ENCODE results near the gene GRK5.

GRK5 gene

GRCh38 chr10:119278126-119278709, 70.8 kb downstream of the GRK5 start:
- no peak for DNase-seq

GRCh38 chr10:119279441-119279840, 72.1 kb downstream of the GRK5 start:
- DNase-seq: no peak

- no peak for DNase-seq
These were observed 74.3 kb downstream of the GRK5 start for GRCh38 chr10:119281581-119282071.

- no peak for DNase-seq
These were observed 75.1 kb downstream of the GRK5 start for GRCh38 chr10:119282446-119282845.

- DNase-seq: no peak
These were observed 76.0 kb downstream of the GRK5 start for GRCh38 chr10:119283387-119283786.

- no peak for DNase-seq
These were observed 76.4 kb downstream of the GRK5 start for GRCh38 chr10:119283818-119284217.

GRCh38 chr10:119284679-119285096, 77.3 kb downstream of the GRK5 start:
- no peak for DNase-seq

GRCh38 chr10:119285495-119286267, 78.3 kb downstream of the GRK5 start:
- no peak for DNase-seq

- DNase-seq: no peak
These were observed 79.1 kb downstream of the GRK5 start for GRCh38 chr10:119286516-119286915.

- no peak for DNase-seq
These were observed 79.7 kb downstream of the GRK5 start for GRCh38 chr10:119286983-119287633.

- DNase-seq: no peak
These were observed 81.2 kb downstream of the GRK5 start for GRCh38 chr10:119288574-119289001.

GRCh38 chr10:119289227-119289920, 82.0 kb downstream of the GRK5 start:
- DNase-seq: no peak

- DNase-seq: no peak
These were observed 83.1 kb downstream of the GRK5 start for GRCh38 chr10:119290301-119291048.

GRCh38 chr10:119291223-119291900, 84.0 kb downstream of the GRK5 start:
- peak; percentile 7 to 64 for DNase-seq

- DNase-seq: peak in 1 of 2 experiments; percentile 26
These were observed 85.8 kb downstream of the GRK5 start for GRCh38 chr10:119292968-119293760.

GRCh38 chr10:119296703-119297102, 89.3 kb downstream of the GRK5 start:
- DNase-seq: no peak

GRCh38 chr10:119297207-119297968, 90.0 kb downstream of the GRK5 start:
- no peak for DNase-seq

GRCh38 chr10:119298810-119299209, 91.4 kb downstream of the GRK5 start:
- no peak for DNase-seq

GRCh38 chr10:119299531-119299930, 92.2 kb downstream of the GRK5 start:
- peak; percentile 17 to 41 for DNase-seq

GRCh38 chr10:119301397-119301796, 94.0 kb downstream of the GRK5 start:
- no peak for DNase-seq
